Mucosa of rectum (tissue), 2 donors: Measurements from ENCODE around the gene PRTFDC1.
A peak's percentile ranks its signal among the peaks of the same experiment; 100 is the strongest.

Experiments
- H3K27ac ChIP-seq, 2 donors: one replicate each; pipeline ENCODE4 v1.7.0; 2013; ENCODE audit warnings: inconsistent platforms in 2 of 2, low read depth in 2 of 2, low read length in 2 of 2
- H3K27me3 ChIP-seq, 2 donors: one replicate each; pipeline ENCODE4 v1.7.0; 2013; ENCODE audit warnings: low read length in 2 of 2; ENCODE audit not compliant: control insufficient read depth in 2 of 2, insufficient read depth in 2 of 2
- H3K36me3 ChIP-seq, 2 donors: one replicate each; pipeline ENCODE4 v1.7.0; 2013; ENCODE audit warnings: low read length in 2 of 2; ENCODE audit not compliant: control insufficient read depth in 2 of 2, insufficient read depth in 2 of 2
- H3K4me1 ChIP-seq, 2 donors: one replicate each; pipeline ENCODE4 v1.7.0; 2013; ENCODE audit warnings: low read length in 2 of 2, mild to moderate bottlenecking in 1 of 2; ENCODE audit not compliant: control insufficient read depth in 2 of 2, insufficient read depth in 2 of 2
- H3K4me3 ChIP-seq, 2 donors: one replicate each; pipeline ENCODE4 v1.7.0; 2013; ENCODE audit warnings: low read length in 2 of 2
- H3K9ac ChIP-seq, 2 donors: one replicate each; pipeline ENCODE4 v1.7.0; 2013; ENCODE audit warnings: low read length in 2 of 2, low read depth in 1 of 2, mild to moderate bottlenecking in 1 of 2
- H3K9me3 ChIP-seq, 2 donors: one replicate each; pipeline ENCODE4 v1.7.0; 2013; ENCODE audit warnings: low read length in 2 of 2; ENCODE audit not compliant: control insufficient read depth in 2 of 2
- donor health status: healthy.
- donor health status: Normal muscosa, but diverticular disease.

Gene PRTFDC1

GRCh38 chr10:24953675-24954074 lies 1.3 kb upstream of the PRTFDC1 start:
- no peak overlapping the region for H3K9ac ChIP-seq
- H3K4me1 ChIP-seq: peaks cover 11 to 13% of the 10 kb centered on the region in 2 donors
- no peak overlapping the region for H3K27ac ChIP-seq
- no peaks in the 10 kb centered on the region for H3K36me3 ChIP-seq
- no peaks in the 10 kb centered on the region for H3K27me3 ChIP-seq
- peak overlapping the region in 1 of 2 donors; percentile 78 for H3K4me3 ChIP-seq
- no peaks in the 10 kb centered on the region for H3K9me3 ChIP-seq

- no peaks in the 10 kb centered on the region for H3K9me3 ChIP-seq
- no peaks in the 10 kb centered on the region for H3K27me3 ChIP-seq
- peak overlapping the region; percentile 65 to 78 for H3K4me3 ChIP-seq
- peak overlapping the region; percentile 71 to 76 for H3K9ac ChIP-seq
- H3K27ac ChIP-seq: peak overlapping the region; percentile 60 to 68
- peaks cover 11 to 13% of the 10 kb centered on the region in 2 donors for H3K4me1 ChIP-seq
- H3K36me3 ChIP-seq: no peaks in the 10 kb centered on the region
These were observed 570 bp upstream of the PRTFDC1 start for GRCh38 chr10:24952707-24953645.

GRCh38 chr10:24951201-24952142 lies 934 bp downstream of the PRTFDC1 start:
- no peaks in the 10 kb centered on the region for H3K27me3 ChIP-seq
- H3K27ac ChIP-seq: peak overlapping the region; percentile 60 to 68
- H3K9ac ChIP-seq: peak overlapping the region; percentile 66 to 76
- H3K4me3 ChIP-seq: peak overlapping the region; percentile 65 to 78
- H3K4me1 ChIP-seq: peaks cover 11% of the 10 kb centered on the region in 2 donors
- H3K36me3 ChIP-seq: no peaks in the 10 kb centered on the region
- H3K9me3 ChIP-seq: no peaks in the 10 kb centered on the region

- Histone ChIP-seq H3K27ac (no peak overlapping the region), H3K9me3 (no peaks in the 10 kb centered on the region), H3K36me3 (no peaks in the 10 kb centered on the region), H3K27me3 (no peaks in the 10 kb centered on the region), H3K4me1 (peaks cover 11% of the 10 kb centered on the region in 2 donors), H3K9ac (no peak overlapping the region), H3K4me3 (no peak overlapping the region)
These were observed 2.0 kb downstream of the PRTFDC1 start for GRCh38 chr10:24950439-24950838.

- Histone ChIP-seq H3K27me3 (no peaks in the 10 kb centered on the region), H3K9ac (no peak overlapping the region), H3K36me3 (no peaks in the 10 kb centered on the region), H3K4me1 (peaks cover 11 to 16% of the 10 kb centered on the region in 2 donors), H3K9me3 (no peaks in the 10 kb centered on the region), H3K27ac (no peak overlapping the region), H3K4me3 (no peak overlapping the region)
These were observed 2.8 kb downstream of the PRTFDC1 start for GRCh38 chr10:24949616-24950015.

- H3K9ac ChIP-seq: no peak overlapping the region
- H3K9me3 ChIP-seq: no peaks in the 10 kb centered on the region
- H3K4me3 ChIP-seq: no peak overlapping the region
- H3K27ac ChIP-seq: no peak overlapping the region
- H3K36me3 ChIP-seq: no peaks in the 10 kb centered on the region
- no peaks in the 10 kb centered on the region for H3K27me3 ChIP-seq
- H3K4me1 ChIP-seq: peaks cover 6 to 9% of the 10 kb centered on the region in 2 donors
These were observed 4.9 kb downstream of the PRTFDC1 start for GRCh38 chr10:24947304-24948097.

- Histone ChIP-seq H3K9me3 (no peaks in the 10 kb centered on the region), H3K36me3 (no peaks in the 10 kb centered on the region), H3K27ac (no peak overlapping the region), H3K9ac (no peak overlapping the region), H3K4me3 (no peak overlapping the region), H3K4me1 (peaks cover 0 to 5% of the 10 kb centered on the region in 2 donors), H3K27me3 (no peaks in the 10 kb centered on the region)
These were observed 7.7 kb downstream of the PRTFDC1 start for GRCh38 chr10:24944512-24945255.

GRCh38 chr10:24938525-24938924 lies 13.9 kb downstream of the PRTFDC1 start:
- no peak overlapping the region for H3K27ac ChIP-seq
- H3K4me1 ChIP-seq: no peaks in the 10 kb centered on the region

GRCh38 chr10:24938076-24938475 lies 14.3 kb downstream of the PRTFDC1 start:
- H3K9ac ChIP-seq: no peak overlapping the region
- H3K4me3 ChIP-seq: no peak overlapping the region
- H3K36me3 ChIP-seq: no peaks in the 10 kb centered on the region
- H3K27me3 ChIP-seq: no peaks in the 10 kb centered on the region
- H3K27ac ChIP-seq: no peak overlapping the region
- no peaks in the 10 kb centered on the region for H3K4me1 ChIP-seq
- no peaks in the 10 kb centered on the region for H3K9me3 ChIP-seq

More at GRCh38 chr10:24938525-24938924, 13.9 kb downstream of the PRTFDC1 start:
- no peaks in the 10 kb centered on the region for H3K36me3 ChIP-seq
- no peak overlapping the region for H3K4me3 ChIP-seq
- H3K9ac ChIP-seq: no peak overlapping the region
- H3K27me3 ChIP-seq: no peaks in the 10 kb centered on the region
- H3K9me3 ChIP-seq: no peaks in the 10 kb centered on the region
